WTC11 (cell line): Measurements from ENCODE around the gene SULT2B1. TPM values are rescaled to one million over a fixed set of nuclear protein-coding genes. Genes with fewer than 3 reads are reported as not detected.

Experiments used
- ATAC-seq: fragments of 200-7000 bp; cut with Tn5 transposase; 2 replicates; pipeline ENCODE4 v1.10.0; 2021; ENCODE audit warnings: mild to moderate bottlenecking, moderate library complexity
- CTCF ChIA-PET: fragments of 300-600 bp; sonication (Branson Sonifier 250); formaldehyde crosslinking; loops from one replicate; lab custom pipeline; 2021; ENCODE audit warnings: antibody characterized with exemption; lab: Charles Lee
- POLR2A ChIA-PET: fragments of 350-600 bp; sonication (Branson Sonifier 250); formaldehyde crosslinking; loops from one replicate; lab custom pipeline; 2021; ENCODE audit warnings: antibody characterized with exemption; lab: Charles Lee
- DNase-seq: peaks from one replicate; pipeline ENCODE4 v3.0.0; 2021; ENCODE audit warnings: low spot score
- H3K27ac Mint-ChIP-seq: 2 replicates; pipeline ENCODE4 v1.8.0; 2021; ENCODE audit warnings: mixed read lengths
- H3K27me3 Mint-ChIP-seq: 2 replicates; pipeline ENCODE4 v1.8.0; 2021; ENCODE audit warnings: low read depth, mild to moderate bottlenecking, moderate library complexity, mixed read lengths
- H3K36me3 Mint-ChIP-seq: 2 replicates; pipeline ENCODE4 v1.8.0; 2021; ENCODE audit warnings: mixed read lengths
- H3K4me1 Mint-ChIP-seq: 2 replicates; pipeline ENCODE4 v1.8.0; 2022; ENCODE audit warnings: mixed read lengths
- H3K4me3 Mint-ChIP-seq: 2 replicates; pipeline ENCODE4 v1.8.0; 2021; ENCODE audit warnings: mild to moderate bottlenecking, moderate library complexity, mixed read lengths
- H3K9me3 Mint-ChIP-seq: 2 replicates; pipeline ENCODE4 v1.8.0; 2021; ENCODE audit warnings: mixed read lengths
- E2F1 ChIP-seq: sonication (generic); formaldehyde crosslinking; IDR thresholded peaks from 2 replicates; pipeline ENCODE4 v1.8.0; 2022; ENCODE audit warnings: mild to moderate bottlenecking, missing genetic modification reagents
- FOXK1 ChIP-seq: sonication (generic); formaldehyde crosslinking; IDR thresholded peaks from 2 replicates; pipeline ENCODE4 v1.8.0; 2022; ENCODE audit warnings: mild to moderate bottlenecking, moderate library complexity, missing genetic modification reagents
- FOXP1 ChIP-seq: sonication (generic); formaldehyde crosslinking; IDR thresholded peaks from 2 replicates; pipeline ENCODE4 v1.8.0; 2022; ENCODE audit warnings: missing genetic modification reagents, mild to moderate bottlenecking, moderate library complexity, borderline replicate concordance
- GTF2I ChIP-seq: fragments of 250-450 bp; sonication (Bioruptor Pico); conservative IDR thresholded peaks from 2 replicates; pipeline ENCODE4 v1.4.0; 2021; ENCODE audit warnings: mild to moderate bottlenecking
- IRF1 ChIP-seq: sonication (generic); formaldehyde crosslinking; IDR thresholded peaks from 2 replicates; pipeline ENCODE4 v1.8.0; 2023; ENCODE audit warnings: missing genetic modification reagents
- IRF2 ChIP-seq: sonication (generic); formaldehyde crosslinking; IDR thresholded peaks from 2 replicates; pipeline ENCODE4 v1.8.0; 2022; ENCODE audit warnings: low read depth, missing genetic modification reagents, borderline replicate concordance
- MXD4 ChIP-seq: fragments of 250-450 bp; sonication (Bioruptor Pico); IDR thresholded peaks from 2 replicates; pipeline ENCODE4 v1.8.0; 2021; ENCODE audit warnings: mild to moderate bottlenecking, moderate library complexity, borderline replicate concordance
- NFATC4 ChIP-seq: fragments of 250-450 bp; sonication (Bioruptor Pico); IDR thresholded peaks from 2 replicates; pipeline ENCODE4 v1.9.0; 2021; ENCODE audit warnings: mild to moderate bottlenecking
- NR1H2 ChIP-seq: sonication (generic); formaldehyde crosslinking; IDR thresholded peaks from 2 replicates; pipeline ENCODE4 v1.9.0; 2021; ENCODE audit warnings: mild to moderate bottlenecking, moderate library complexity, missing genetic modification reagents
- NR2C2 ChIP-seq: sonication (generic); formaldehyde crosslinking; IDR thresholded peaks from 2 replicates; pipeline ENCODE4 v1.8.0; 2022; ENCODE audit warnings: mild to moderate bottlenecking, missing genetic modification reagents
- PREB ChIP-seq: sonication (generic); formaldehyde crosslinking; IDR thresholded peaks from 2 replicates; pipeline ENCODE4 v1.8.1; 2022; ENCODE audit warnings: mild to moderate bottlenecking, missing genetic modification reagents, moderate library complexity, borderline replicate concordance
- SP1 ChIP-seq: sonication (generic); formaldehyde crosslinking; conservative IDR thresholded peaks from 2 replicates; pipeline ENCODE4 v1.8.1; 2022; ENCODE audit warnings: missing genetic modification reagents
- STAT6 ChIP-seq: sonication (generic); formaldehyde crosslinking; conservative IDR thresholded peaks from 2 replicates; pipeline ENCODE4 v1.8.1; 2023; ENCODE audit warnings: mild to moderate bottlenecking, low read depth, missing genetic modification reagents, moderate library complexity
- TP53 ChIP-seq: sonication (generic); formaldehyde crosslinking; IDR thresholded peaks from 2 replicates; pipeline ENCODE4 v1.8.1; 2023; ENCODE audit warnings: mild to moderate bottlenecking, missing genetic modification reagents
- ZNF121 ChIP-seq: sonication (generic); formaldehyde crosslinking; IDR thresholded peaks from 2 replicates; pipeline ENCODE4 v1.8.0; 2023; ENCODE audit warnings: missing genetic modification reagents
- ZNF232 ChIP-seq: sonication (generic); formaldehyde crosslinking; IDR thresholded peaks from 2 replicates; pipeline ENCODE4 v1.8.0; 2022; ENCODE audit warnings: mild to moderate bottlenecking, missing genetic modification reagents
- ZNF281 ChIP-seq: sonication (generic); formaldehyde crosslinking; IDR thresholded peaks from 2 replicates; pipeline ENCODE4 v1.8.0; 2023; ENCODE audit warnings: mild to moderate bottlenecking, missing genetic modification reagents
- ZNF512 ChIP-seq: sonication (generic); formaldehyde crosslinking; IDR thresholded peaks from 2 replicates; pipeline ENCODE4 v1.8.1; 2022; ENCODE audit warnings: missing genetic modification reagents, borderline replicate concordance
- ZNF532 ChIP-seq: fragments of 250-450 bp; sonication (Bioruptor Pico); IDR thresholded peaks from 2 replicates; pipeline ENCODE4 v1.9.0; 2021; ENCODE audit warnings: mild to moderate bottlenecking, borderline replicate concordance
- ZNF671 ChIP-seq: fragments of 250-450 bp; sonication (Bioruptor Pico); IDR thresholded peaks from 2 replicates; pipeline ENCODE4 v1.8.0; 2021; ENCODE audit warnings: mild to moderate bottlenecking
- total RNA-seq: library from RNA; stranded (reverse); gene quantifications from 3 replicates; pipeline ENCODE4 v1.2.3, GENCODE V29; 2021

The SULT2B1 gene
- total RNA-seq, 1 experiment from 2014 or later, result 0.96 TPM

- DNase-seq, result no peak
- Mint-ChIP-seq H3K27ac (no peak overlapping the region), H3K4me1 (peaks cover 8% of the 10 kb centered on the region), H3K4me3 (no peak overlapping the region), H3K36me3 (no peaks in the 10 kb centered on the region), H3K9me3 (no peaks in the 10 kb centered on the region), H3K27me3 (peaks cover 30% of the 10 kb centered on the region)
- ATAC-seq, result peak; percentile 67
- CTCF ChIA-PET, result interaction anchor here (0.6 to 5.0 kb wide), 8 partner anchors 18 to 257 kb away, joined by 3 to 68 read pairs (median 4); no protein-coding TSS in a partner anchor
- POLR2A ChIA-PET, result no interaction called here
- TF ChIP-seq MXD4 (CRISPR knock-in tag) (no peak), STAT6 (CRISPR knock-in tag) (no peak), NFATC4 (CRISPR knock-in tag) (no peak), ZNF121 (no peak), E2F1 (CRISPR knock-in tag) (no peak), IRF2 (no peak), ZNF281 (CRISPR knock-in tag) (no peak)
Observed at GRCh38 chr19:48591021-48591420, 39.0 kb downstream of the SULT2B1 start.

- DNase-seq (no peak), ATAC-seq (no peak)
- ChIA-PET POLR2A (interaction anchor here (0.7 kb wide), 1 partner anchor 188 kb away, joined by 4 read pairs; no protein-coding TSS in a partner anchor), CTCF (interaction anchor here (0.9 to 3.3 kb wide), 6 partner anchors 11 to 89 kb away, joined by 3 to 20 read pairs (median 3); no protein-coding TSS in a partner anchor)
- Mint-ChIP-seq H3K4me3 (no peak overlapping the region), H3K9me3 (no peaks in the 10 kb centered on the region), H3K4me1 (no peaks in the 10 kb centered on the region), H3K27ac (no peak overlapping the region), H3K36me3 (no peaks in the 10 kb centered on the region), H3K27me3 (peaks cover 9% of the 10 kb centered on the region)
- no peak for TF ChIP-seq FOXP1 (CRISPR knock-in tag)
- no peak for TF ChIP-seq ZNF532
- TF ChIP-seq ZNF232 (CRISPR knock-in tag), result no peak
- TF ChIP-seq NFATC4 (CRISPR knock-in tag), result no peak
- no peak for TF ChIP-seq NR2C2 (CRISPR knock-in tag)
- TF ChIP-seq PREB (CRISPR knock-in tag), result no peak
- no peak for TF ChIP-seq NR1H2 (CRISPR knock-in tag)
- no peak for TF ChIP-seq SP1 (CRISPR knock-in tag)
- TF ChIP-seq IRF1, result no peak
- no peak for TF ChIP-seq ZNF671 (CRISPR knock-in tag)
- TF ChIP-seq GTF2I (CRISPR knock-in tag), result no peak
- TF ChIP-seq IRF2, result no peak
- TF ChIP-seq FOXK1, result no peak
- no peak for TF ChIP-seq ZNF512 (CRISPR knock-in tag)
- no peak for TF ChIP-seq TP53
Observed at GRCh38 chr19:48595171-48595570, 43.2 kb downstream of the SULT2B1 start.
